HEK293T (cell line): ENCODE measurements around the gene SEL1L3.

ENCODE experiments used
- CTCF ChIA-PET: fragments of 350-600 bp; formaldehyde crosslinking; extraction: SDS; loops from one replicate; lab custom pipeline; 2021; ENCODE audit warnings: antibody characterized with exemption, inconsistent platforms; lab: Yijun Ruan, JAX
- POLR2A ChIA-PET: fragments of 350-600 bp; formaldehyde crosslinking; extraction: SDS; loops from one replicate; lab custom pipeline; 2020; ENCODE audit warnings: antibody characterized with exemption, inconsistent platforms; lab: Yijun Ruan, JAX
- DNase-seq: peaks from one replicate; pipeline ENCODE4 v3.0.0; 2012; ENCODE audit warnings: mixed read lengths; ENCODE audit errors: extremely low spot score
- ARNT ChIP-seq: fragments of 450-650 bp; IDR thresholded peaks from 2 replicates; pipeline ENCODE4 v1.6.1; 2017; ENCODE audit warnings: mild to moderate bottlenecking
- BHLHE40 ChIP-seq: fragments of 450-650 bp; IDR thresholded peaks from 2 replicates; pipeline ENCODE4 v1.6.1; 2016; ENCODE audit warnings: mild to moderate bottlenecking, moderate library complexity, borderline replicate concordance
- CTBP1 ChIP-seq: fragments of 450-650 bp; IDR thresholded peaks from 2 replicates; pipeline ENCODE4 v1.6.1; 2016; ENCODE audit warnings: borderline replicate concordance
- ELF4 ChIP-seq: fragments of 450-650 bp; IDR thresholded peaks from 2 replicates; pipeline ENCODE4 v1.6.1; 2017; ENCODE audit warnings: antibody characterized with exemption
- FOXA1 ChIP-seq: fragments of 450-650 bp; IDR thresholded peaks from 2 replicates; pipeline ENCODE4 v1.6.1; 2016; ENCODE audit warnings: mild to moderate bottlenecking
- FOXK2 ChIP-seq: fragments of 450-650 bp; IDR thresholded peaks from 2 replicates; pipeline ENCODE4 v1.6.1; 2016; ENCODE audit warnings: mild to moderate bottlenecking
- FOXM1 ChIP-seq: fragments of 450-650 bp; IDR thresholded peaks from 2 replicates; pipeline ENCODE4 v1.6.1; 2017; ENCODE audit warnings: mild to moderate bottlenecking, borderline replicate concordance
- HDGF ChIP-seq: fragments of 450-650 bp; IDR thresholded peaks from 2 replicates; pipeline ENCODE4 v1.6.1; 2017; ENCODE audit warnings: antibody characterized with exemption, borderline replicate concordance
- L3MBTL2 ChIP-seq: fragments of 450-650 bp; conservative IDR thresholded peaks from 2 replicates; pipeline ENCODE4 v1.6.1; 2016; ENCODE audit warnings: mild to moderate bottlenecking
- LEF1 ChIP-seq: fragments of 450-650 bp; IDR thresholded peaks from 2 replicates; pipeline ENCODE4 v1.6.1; 2017; ENCODE audit warnings: mild to moderate bottlenecking, borderline replicate concordance
- NFRKB ChIP-seq: fragments of 450-650 bp; IDR thresholded peaks from 2 replicates; pipeline ENCODE4 v1.6.1; 2016; ENCODE audit warnings: mild to moderate bottlenecking, moderate library complexity
- PKNOX1 ChIP-seq: fragments of 450-650 bp; IDR thresholded peaks from 2 replicates; pipeline ENCODE4 v1.6.1; 2016
- SP1 ChIP-seq: fragments of 450-650 bp; IDR thresholded peaks from 2 replicates; pipeline ENCODE4 v1.6.1; 2017
- SUZ12 ChIP-seq: fragments of 450-650 bp; IDR thresholded peaks from 2 replicates; pipeline ENCODE4 v1.6.1; 2016; ENCODE audit warnings: mild to moderate bottlenecking
- TARDBP ChIP-seq: fragments of 450-650 bp; IDR thresholded peaks from 2 replicates; pipeline ENCODE4 v1.6.1; 2016
- ZNF384 ChIP-seq: fragments of 450-650 bp; IDR thresholded peaks from 2 replicates; pipeline ENCODE4 v1.6.1; 2016

The SEL1L3 gene

GRCh38 chr4:25775166-25775565, 87.6 kb downstream of the SEL1L3 start:
- POLR2A ChIA-PET = no interaction called here
- DNase-seq = no peak
- CTCF ChIA-PET = no interaction called here
- no peak for TF ChIP-seq L3MBTL2
- no peak for TF ChIP-seq TARDBP
- no peak for TF ChIP-seq NFRKB
- no peak for TF ChIP-seq ZNF384
- TF ChIP-seq BHLHE40 = no peak
- no peak for TF ChIP-seq ELF4
- TF ChIP-seq ARNT = no peak
- TF ChIP-seq HDGF = no peak
- TF ChIP-seq SUZ12 = no peak
- TF ChIP-seq LEF1 = no peak

- DNase-seq = no peak
- TF ChIP-seq BHLHE40 (no peak), FOXA1 (no peak), PKNOX1 (0 out of 2 replicates have a peak, but pooled peaks have one; percentile 4)
- POLR2A ChIA-PET = no interaction called here
- CTCF ChIA-PET = no interaction called here
Measured at GRCh38 chr4:25773358-25773757, 89.4 kb downstream of the SEL1L3 start.

GRCh38 chr4:25771672-25772071, 91.1 kb downstream of the SEL1L3 start:
- POLR2A ChIA-PET = no interaction called here
- TF ChIP-seq FOXK2 (no peak), FOXM1 (no peak), HDGF (no peak), FOXA1 (no peak), CTBP1 (no peak), ELF4 (no peak), SP1 (no peak), L3MBTL2 (no peak), SUZ12 (no peak), TARDBP (no peak), BHLHE40 (no peak), ARNT (no peak), NFRKB (no peak)
- no peak for DNase-seq
- CTCF ChIA-PET = interaction anchor here (0.6 to 2.2 kb wide), 2 partner anchors 34 to 332 kb away, joined by 3 to 7 read pairs; no protein-coding TSS in a partner anchor

- POLR2A ChIA-PET = no interaction called here
- CTCF ChIA-PET = interaction anchor here (0.6 to 2.2 kb wide), 3 partner anchors 18 to 331 kb away, joined by 3 to 7 read pairs (median 5); no protein-coding TSS in a partner anchor
- TF ChIP-seq CTBP1 (no peak), TARDBP (no peak), NFRKB (no peak), FOXM1 (no peak), FOXA1 (no peak), SUZ12 (no peak), ELF4 (no peak), SP1 (no peak), ARNT (no peak), L3MBTL2 (no peak), FOXK2 (no peak), PKNOX1 (no peak), LEF1 (no peak), HDGF (no peak), ZNF384 (no peak), BHLHE40 (no peak)
- no peak for DNase-seq
Measured at GRCh38 chr4:25770847-25771246, 91.9 kb downstream of the SEL1L3 start.

GRCh38 chr4:25769251-25769650, 93.5 kb downstream of the SEL1L3 start:
- CTCF ChIA-PET = interaction anchor here (1.3 to 2.4 kb wide), 2 partner anchors 16 to 328 kb away, joined by 3 to 31 read pairs; no protein-coding TSS in a partner anchor
- DNase-seq = no peak
- POLR2A ChIA-PET = no interaction called here
- TF ChIP-seq LEF1 (no peak), HDGF (no peak), FOXK2 (no peak), PKNOX1 (no peak), SP1 (no peak), SUZ12 (no peak), ARNT (no peak), TARDBP (no peak), FOXM1 (no peak), CTBP1 (no peak), FOXA1 (no peak), ZNF384 (no peak), BHLHE40 (no peak), NFRKB (no peak), ELF4 (no peak), L3MBTL2 (no peak)

- DNase-seq = peak; percentile 62
- TF ChIP-seq BHLHE40 (no peak), FOXM1 (no peak), PKNOX1 (no peak), ZNF384 (no peak), TARDBP (no peak), SP1 (no peak), L3MBTL2 (no peak), CTBP1 (no peak), HDGF (no peak), ARNT (no peak), NFRKB (no peak), ELF4 (no peak), LEF1 (no peak), FOXA1 (no peak)
- CTCF ChIA-PET = interaction anchor here (0.6 to 2.4 kb wide), 7 partner anchors 9 to 368 kb away, joined by 3 to 31 read pairs (median 4); no protein-coding TSS in a partner anchor
- POLR2A ChIA-PET = no interaction called here
Measured at GRCh38 chr4:25767877-25768725, 94.7 kb downstream of the SEL1L3 start.
